K562 treated with DMSO at 1 percent for 48 hours (cell line): Measurements from ENCODE around the gene DUSP12. TPM values are rescaled to one million over a fixed set of nuclear protein-coding genes. Genes with fewer than 3 reads are reported as not detected.

ENCODE experiments used
- total RNA-seq: library from RNA; unstranded; fragments of 300-600 nt; gene quantifications from 2 replicates; pipeline ENCODE4 v1.2.3, GENCODE V29; 2022; ENCODE audit warnings: low replicate concordance; ENCODE audit errors: extremely low read depth

Gene DUSP12, protein sequence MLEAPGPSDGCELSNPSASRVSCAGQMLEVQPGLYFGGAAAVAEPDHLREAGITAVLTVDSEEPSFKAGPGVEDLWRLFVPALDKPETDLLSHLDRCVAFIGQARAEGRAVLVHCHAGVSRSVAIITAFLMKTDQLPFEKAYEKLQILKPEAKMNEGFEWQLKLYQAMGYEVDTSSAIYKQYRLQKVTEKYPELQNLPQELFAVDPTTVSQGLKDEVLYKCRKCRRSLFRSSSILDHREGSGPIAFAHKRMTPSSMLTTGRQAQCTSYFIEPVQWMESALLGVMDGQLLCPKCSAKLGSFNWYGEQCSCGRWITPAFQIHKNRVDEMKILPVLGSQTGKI
- not detected in 2 replicates for total RNA-seq

DNA sequence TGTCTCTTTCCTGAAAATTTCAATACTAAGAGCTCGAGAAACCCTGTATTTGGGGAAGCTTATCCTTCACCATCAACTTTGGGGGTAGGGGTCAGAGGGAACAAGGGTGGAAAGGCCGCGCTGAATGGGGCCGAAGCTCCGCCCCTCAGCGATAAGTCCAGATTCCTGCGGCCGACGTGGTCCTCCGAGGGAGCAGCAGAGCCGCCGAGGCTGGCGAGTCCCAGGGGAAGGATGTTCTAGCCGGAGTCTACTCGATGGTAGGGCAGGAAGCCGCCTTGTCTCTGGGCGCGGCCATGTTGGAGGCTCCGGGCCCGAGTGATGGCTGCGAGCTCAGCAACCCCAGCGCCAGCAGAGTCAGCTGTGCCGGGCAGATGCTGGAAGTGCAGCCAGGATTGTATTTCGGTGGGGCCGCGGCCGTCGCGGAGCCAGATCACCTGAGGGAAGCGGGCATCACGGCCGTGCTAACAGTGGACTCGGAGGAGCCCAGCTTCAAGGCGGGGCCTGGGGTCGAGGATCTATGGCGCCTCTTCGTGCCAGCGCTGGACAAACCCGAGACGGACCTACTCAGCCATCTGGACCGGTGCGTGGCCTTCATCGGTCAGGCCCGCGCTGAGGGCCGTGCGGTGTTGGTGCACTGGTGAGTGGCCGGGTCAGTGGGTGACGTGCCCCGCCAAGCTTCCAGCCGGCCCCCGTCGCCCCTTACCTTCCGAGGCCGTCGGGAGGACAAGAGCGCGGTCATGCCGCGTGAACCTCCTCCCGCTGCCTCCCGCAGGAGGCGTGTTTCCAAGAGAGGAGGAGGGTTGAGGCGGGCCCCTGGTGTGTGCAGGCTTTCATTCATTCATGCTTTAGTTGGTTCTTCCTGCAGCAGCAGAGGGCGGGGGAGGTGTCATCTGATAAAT is at the start of gene DUSP12:
DUSP12 (plus strand) TSS at position 278 of the 899 bp plus-strand sequence; CDS start at position 294, 16 bp downstream.

GRCh38 chr1:161706482-161707347 is 42.9 kb upstream of the DUSP12 start, which contains the start of gene FCRLA:
Gene FCRLA (plus strand): TSS chr1:161707229. CDS start chr1:161707265, 36 bp downstream.

DNA sequence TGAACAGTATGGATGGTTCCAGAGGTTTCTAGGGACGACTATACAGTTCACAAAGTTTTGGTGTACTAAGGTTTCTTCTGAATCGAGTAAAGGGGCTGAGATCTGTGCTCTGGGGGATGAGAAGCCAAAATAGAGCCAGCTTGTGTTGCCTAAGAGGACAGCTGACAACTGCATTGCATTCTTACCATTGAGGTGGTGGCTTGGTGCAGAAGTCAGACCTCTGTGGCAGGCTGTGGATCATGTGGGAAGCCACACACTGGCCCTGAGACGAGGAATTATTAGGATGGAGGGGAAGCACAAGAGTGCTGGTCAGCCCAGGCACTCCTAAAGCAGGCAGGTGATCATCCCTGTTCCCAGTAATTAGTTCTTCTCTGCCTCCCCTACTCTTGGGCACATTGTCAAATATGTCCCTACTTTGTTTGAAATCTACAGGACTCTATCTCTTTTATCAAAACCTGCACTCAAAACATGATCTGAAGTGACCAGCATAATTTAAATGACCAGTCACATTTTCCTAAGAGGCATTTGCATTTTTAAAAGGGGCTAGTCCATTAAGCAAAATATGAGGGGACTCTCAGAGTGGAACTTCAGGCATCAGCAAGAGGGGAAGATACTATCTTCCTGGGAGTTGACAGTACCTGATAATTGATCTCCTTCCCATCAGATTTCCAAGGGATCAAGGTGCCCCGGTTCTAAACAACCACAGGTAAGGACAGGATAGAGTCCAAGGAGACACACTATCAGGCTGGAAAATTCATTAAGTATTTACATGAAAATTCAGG is 28.4 kb upstream of the DUSP12 start, which contains the start of gene FCRLB:
FCRLB (plus strand) TSS at position 589 of the 782 bp plus-strand sequence. CDS start 1,129 bp downstream, outside the sequence.

DNA sequence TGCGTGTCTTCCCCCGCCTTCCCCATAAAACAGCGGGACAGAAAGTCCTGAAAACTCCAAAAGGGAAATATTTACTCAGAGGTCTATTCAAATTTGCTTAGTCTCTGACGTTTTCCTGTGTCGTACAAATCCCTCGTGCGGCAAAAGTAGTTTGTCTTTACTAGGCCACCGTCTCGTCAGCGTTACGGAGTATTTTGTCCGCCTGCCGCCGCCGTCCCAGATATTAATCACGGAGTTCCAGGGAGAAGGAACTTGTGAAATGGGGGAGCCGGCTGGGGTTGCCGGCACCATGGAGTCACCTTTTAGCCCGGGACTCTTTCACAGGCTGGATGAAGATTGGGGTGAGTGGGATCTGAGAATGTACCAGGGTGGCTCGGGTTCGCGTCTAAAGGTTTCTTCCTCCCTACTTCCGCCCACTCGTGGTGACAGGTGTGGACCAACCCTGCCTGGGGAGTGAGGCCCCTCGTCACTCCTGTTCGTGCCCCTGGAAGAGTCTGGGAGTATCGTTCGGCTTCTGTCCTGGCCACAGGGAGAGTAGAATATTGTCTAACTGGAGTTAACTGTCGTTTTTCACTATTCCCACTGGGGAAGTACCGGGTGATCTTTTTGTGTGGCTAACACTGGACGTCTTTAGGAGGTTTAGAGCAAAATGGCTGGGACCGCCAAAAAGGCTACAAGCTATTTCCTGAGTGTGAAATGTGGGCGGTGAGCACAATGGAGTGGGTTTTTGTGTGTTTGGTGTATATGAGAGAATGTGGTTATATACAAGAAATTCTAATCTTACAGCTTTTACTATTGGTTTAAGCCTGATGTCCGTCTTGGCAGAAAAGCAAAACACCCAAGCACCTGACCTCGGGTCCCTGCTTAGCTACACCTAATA is 16.8 kb downstream of the DUSP12 start, which contains the start of gene ATF6:
ATF6 (plus strand) TSS at position 219 of the 880 bp plus-strand sequence; CDS start at position 260, 41 bp downstream.

Other genes with a start within 250 kb of the DUSP12 start
- gene FCGR2A, start 244.3 kb upstream of the DUSP12 start, total RNA-seq: not detected in 2 replicates
- not detected in 2 replicates for gene HSPA6, start 225.2 kb upstream of the DUSP12 start, total RNA-seq
- gene FCGR3A, start 200.0 kb upstream of the DUSP12 start, total RNA-seq: not detected in 2 replicates
- gene FCGR3B, start 118.6 kb upstream of the DUSP12 start, total RNA-seq: not detected in 2 replicates
- not detected in 2 replicates for gene FCGR2B, start 86.6 kb upstream of the DUSP12 start, total RNA-seq
- gene FCRLA, start 42.6 kb upstream of the DUSP12 start, total RNA-seq: not detected in 2 replicates
- gene FCRLB, start 28.2 kb upstream of the DUSP12 start, total RNA-seq: not detected in 2 replicates
- gene ATF6, start 16.5 kb downstream of the DUSP12 start, total RNA-seq: not detected in 2 replicates